Prostate gland (tissue), 2 donors: Measurements from ENCODE around the gene PLA2G12B. TPM values are rescaled to one million over a fixed set of nuclear protein-coding genes. Genes with fewer than 3 reads are reported as not detected.

Experiments
- DNase-seq: peaks from one replicate; pipeline ENCODE4 v3.0.0-alpha.2; 2019; ENCODE audit warnings: low spot score
- H3K27ac ChIP-seq, 2 donors: fragments of 200-600 bp; sonication (generic); 2 replicates each; pipeline ENCODE4 v1.5.1; 2017 to 2019
- H3K27me3 ChIP-seq: fragments of 200-600 bp; sonication (generic); replicated peaks from 2 replicates; pipeline ENCODE4 v1.5.1; 2019; ENCODE audit not compliant: insufficient read depth
- H3K36me3 ChIP-seq, 2 donors: fragments of 200-600 bp; sonication (generic); 1 replicate in 1 of 2; 2 replicates in 1 of 2; pipeline versions ENCODE4 v1.5.1 to v1.8.1; 2017 to 2019
- H3K4me1 ChIP-seq: fragments of 200-600 bp; sonication (generic); replicated peaks from 2 replicates; pipeline ENCODE4 v1.5.1; 2019
- H3K4me3 ChIP-seq, 2 donors: fragments of 200-600 bp; sonication (generic); 2 replicates each; pipeline ENCODE4 v1.5.1; 2017 to 2019
- H3K9me3 ChIP-seq: fragments of 200-600 bp; sonication (generic); 2 replicates; pipeline ENCODE4 v1.5.1; 2017
- POLR2A ChIP-seq: fragments of 450-650 bp; IDR thresholded peaks from one replicate; pipeline ENCODE4 v1.6.1; 2016; ENCODE audit warnings: antibody characterized with exemption, mild to moderate bottlenecking
- POLR2AphosphoS5 ChIP-seq: sonication (generic); formaldehyde crosslinking; IDR thresholded peaks from one replicate; pipeline ENCODE4 v1.6.1; 2017; ENCODE audit warnings: antibody characterized with exemption
- WGBS: methylation state at CpG from one replicate; pipeline ENCODE4 v1.1.5; 2018; 5-methylcytosine and 5-hydroxymethylcytosine counted together
- intact Hi-C: fragments of 100-400 bp; cut with DNase I; formaldehyde crosslinking; loops from one replicate; pipeline ENCODE4 v1.14.2; 2022
- total RNA-seq, 2 donors: library from RNA; depleted of rRNA; stranded (reverse); fragments of >200 nt; gene quantifications; one replicate each; pipeline ENCODE4 v1.1.0, GENCODE V29; 2016
- TF ChIP-seq, protein P1 (sequence below), 4 experiments: fragments of 200-600 bp in 2 of 4; fragments of 450-650 bp in 2 of 4; sonication (generic) in 2 of 4; IDR thresholded peaks; 1 replicate in 3 of 4; 2 replicates in 1 of 4; pipeline ENCODE4 v1.5.1; 2016 to 2019; ENCODE audit warnings: antibody characterized with exemption in 4 of 4, mild to moderate bottlenecking in 2 of 4, moderate library complexity in 2 of 4

Gene PLA2G12B
- total RNA-seq, 2 donors from 2014 or later, result not detected

- H3K9me3 ChIP-seq, result no peaks in the 10 kb centered on the region
- no peak overlapping the region for H3K27ac ChIP-seq
- H3K27me3 ChIP-seq, result no peaks in the 10 kb centered on the region
- no peaks in the 10 kb centered on the region for H3K4me1 ChIP-seq
- H3K4me3 ChIP-seq, result no peak overlapping the region
- peak; percentile 74 for DNase-seq
- WGBS, result 51% methylated on average over 6 of the region's 6 CpGs
- TF ChIP-seq POLR2AphosphoS5 (peak; percentile 87), POLR2A (no peak)
- TF ChIP-seq, protein P1, sequence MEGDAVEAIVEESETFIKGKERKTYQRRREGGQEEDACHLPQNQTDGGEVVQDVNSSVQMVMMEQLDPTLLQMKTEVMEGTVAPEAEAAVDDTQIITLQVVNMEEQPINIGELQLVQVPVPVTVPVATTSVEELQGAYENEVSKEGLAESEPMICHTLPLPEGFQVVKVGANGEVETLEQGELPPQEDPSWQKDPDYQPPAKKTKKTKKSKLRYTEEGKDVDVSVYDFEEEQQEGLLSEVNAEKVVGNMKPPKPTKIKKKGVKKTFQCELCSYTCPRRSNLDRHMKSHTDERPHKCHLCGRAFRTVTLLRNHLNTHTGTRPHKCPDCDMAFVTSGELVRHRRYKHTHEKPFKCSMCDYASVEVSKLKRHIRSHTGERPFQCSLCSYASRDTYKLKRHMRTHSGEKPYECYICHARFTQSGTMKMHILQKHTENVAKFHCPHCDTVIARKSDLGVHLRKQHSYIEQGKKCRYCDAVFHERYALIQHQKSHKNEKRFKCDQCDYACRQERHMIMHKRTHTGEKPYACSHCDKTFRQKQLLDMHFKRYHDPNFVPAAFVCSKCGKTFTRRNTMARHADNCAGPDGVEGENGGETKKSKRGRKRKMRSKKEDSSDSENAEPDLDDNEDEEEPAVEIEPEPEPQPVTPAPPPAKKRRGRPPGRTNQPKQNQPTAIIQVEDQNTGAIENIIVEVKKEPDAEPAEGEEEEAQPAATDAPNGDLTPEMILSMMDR (IDR thresholded peaks at IDR 0.05), result no peak
- H3K36me3 ChIP-seq, result no peaks in the 10 kb centered on the region
- intact Hi-C loops, result no loop called here
Measured at GRCh38 chr10:72889391-72889831, 65.2 kb downstream of the PLA2G12B start.

DNA sequence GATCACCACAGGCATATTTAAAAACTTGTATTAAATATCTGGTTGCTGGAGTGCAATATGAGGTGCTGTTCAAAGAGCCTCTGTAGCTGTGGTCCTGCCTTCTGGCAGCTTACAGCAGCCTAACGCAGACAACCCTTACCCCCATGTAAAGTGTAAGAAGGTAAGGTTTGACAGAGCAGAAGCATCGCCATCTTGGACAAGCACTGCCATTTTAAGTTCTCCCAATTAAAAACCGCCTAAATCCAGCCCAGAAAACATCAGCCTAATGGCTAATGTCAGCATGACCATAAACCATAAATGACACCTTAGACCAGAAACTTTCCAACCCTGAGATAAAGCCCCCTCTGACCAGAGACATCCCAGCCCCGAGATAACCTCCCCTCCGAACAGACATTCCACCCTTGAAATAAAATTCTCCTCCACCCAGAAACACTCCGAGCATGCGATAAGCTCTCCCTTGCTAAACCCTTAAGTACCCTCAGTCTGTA lies 66.4 kb downstream of the PLA2G12B start:
- no peak for DNase-seq
- 91% methylated on average over 7 of the region's 7 CpGs for WGBS
- TF ChIP-seq, protein P1 (IDR thresholded peaks at IDR 0.05), result no peak
- TF ChIP-seq POLR2A (no peak), POLR2AphosphoS5 (no peak)
- Histone ChIP-seq H3K27ac (no peak overlapping the region), H3K4me1 (no peaks in the 10 kb centered on the region), H3K27me3 (no peaks in the 10 kb centered on the region), H3K4me3 (no peak overlapping the region), H3K9me3 (no peaks in the 10 kb centered on the region), H3K36me3 (no peaks in the 10 kb centered on the region)
- intact Hi-C loops, result no loop called here

DNA sequence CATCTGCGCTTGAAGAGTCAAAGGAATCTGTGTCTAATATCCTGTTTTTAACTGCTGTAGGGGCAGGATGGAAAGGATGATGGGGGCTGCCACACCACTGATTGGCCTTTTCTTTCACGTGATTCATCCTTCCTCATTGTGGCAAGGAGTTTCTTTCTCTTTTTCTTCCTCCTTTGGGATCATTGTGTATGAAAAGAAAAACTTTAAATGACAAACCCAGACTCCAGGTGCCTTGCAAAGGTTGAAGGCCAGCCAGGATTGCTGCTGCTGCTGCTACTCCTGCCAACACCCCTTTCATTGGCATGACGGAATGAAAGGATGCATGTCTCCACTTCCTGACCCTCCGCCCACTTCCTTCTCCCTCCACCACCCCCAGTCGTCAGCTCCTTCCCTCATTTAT lies 67.6 kb downstream of the PLA2G12B start:
- no peaks in the 10 kb centered on the region for H3K9me3 ChIP-seq
- H3K36me3 ChIP-seq, result no peaks in the 10 kb centered on the region
- no peaks in the 10 kb centered on the region for H3K27me3 ChIP-seq
- peak overlapping the region in 1 of 2 donors; percentile 27 for H3K27ac ChIP-seq
- no peaks in the 10 kb centered on the region for H3K4me1 ChIP-seq
- no peak for DNase-seq
- WGBS, result 35% methylated on average over 5 of the region's 5 CpGs
- intact Hi-C loops, result no loop called here
- no peak for TF ChIP-seq POLR2AphosphoS5
- H3K4me3 ChIP-seq, result no peak overlapping the region

GRCh38 chr10:72886621-72887020 lies 68.0 kb downstream of the PLA2G12B start:
- H3K4me1 ChIP-seq, result no peaks in the 10 kb centered on the region
- no peak overlapping the region for H3K4me3 ChIP-seq
- H3K27ac ChIP-seq, result no peak overlapping the region
- intact Hi-C loops, result no loop called here
- no peak for DNase-seq
- 24% methylated on average over 1 of the region's 1 CpG for WGBS
- H3K9me3 ChIP-seq, result no peaks in the 10 kb centered on the region
- no peaks in the 10 kb centered on the region for H3K27me3 ChIP-seq
- TF ChIP-seq POLR2AphosphoS5, result no peak
- TF ChIP-seq, protein P1 (IDR thresholded peaks at IDR 0.05), result no peak
- TF ChIP-seq POLR2A, result no peak
- no peaks in the 10 kb centered on the region for H3K36me3 ChIP-seq

DNA sequence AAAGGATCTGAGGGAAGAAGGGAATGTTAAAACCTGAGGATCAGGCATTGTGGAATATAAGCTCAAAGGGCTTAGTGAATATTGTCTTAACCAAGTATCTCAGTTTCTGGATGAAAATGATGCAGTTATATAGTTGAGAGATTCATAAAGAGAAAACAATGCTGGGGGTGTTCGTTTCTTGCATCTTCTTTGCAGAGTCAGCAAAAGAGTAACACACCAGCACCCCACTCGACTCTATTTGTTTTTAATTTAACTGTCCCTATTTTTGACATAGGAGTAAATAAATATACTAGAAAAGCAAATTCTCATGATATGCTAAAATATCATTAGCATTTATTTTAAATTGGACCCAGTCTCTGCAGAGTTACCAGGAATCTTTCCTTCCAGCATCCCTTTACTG lies 68.7 kb downstream of the PLA2G12B start:
- H3K27ac ChIP-seq, result no peak overlapping the region
- no peak overlapping the region for H3K4me3 ChIP-seq
- no peak for DNase-seq
- 87% methylated on average over 2 of the region's 2 CpGs for WGBS
- H3K27me3 ChIP-seq, result no peaks in the 10 kb centered on the region
- intact Hi-C loops, result no loop called here
- TF ChIP-seq, protein P1 (IDR thresholded peaks at IDR 0.05), result no peak
- TF ChIP-seq POLR2A (no peak), POLR2AphosphoS5 (no peak)
- H3K36me3 ChIP-seq, result no peaks in the 10 kb centered on the region
- no peaks in the 10 kb centered on the region for H3K9me3 ChIP-seq
- H3K4me1 ChIP-seq, result no peaks in the 10 kb centered on the region

Other genes with a start within 250 kb of the PLA2G12B start
- gene OIT3, start 61.1 kb downstream of the PLA2G12B start, total RNA-seq, result not detected
- gene P4HA1, start 142.1 kb upstream of the PLA2G12B start, total RNA-seq, result 10 to 100 TPM; 16.2 to 26.8 TPM
- gene NUDT13, start 155.6 kb upstream of the PLA2G12B start, total RNA-seq, result 1 to 10 TPM in 1 of 2 donors, under 1 TPM in 1; 0.97 to 1.6 TPM
- 10 to 100 TPM; 26.0 to 40.7 TPM for gene ECD, start 213.2 kb upstream of the PLA2G12B start, total RNA-seq
- gene FAM149B1, start 213.3 kb upstream of the PLA2G12B start, total RNA-seq, result 10 to 100 TPM; 15.8 to 17.7 TPM